Breast epithelium (tissue), 4 donors: ENCODE measurements around the gene RBM33. TPM values are rescaled to one million over a fixed set of nuclear protein-coding genes. Genes with fewer than 3 reads are reported as not detected.

Source experiments
- DNase-seq, 2 donors: peaks; one replicate each; pipeline ENCODE4 v3.0.0-alpha.2; 2019; ENCODE audit warnings: low spot score in 2 of 2
- H3K27ac ChIP-seq, 2 donors: fragments of 200-600 bp; sonication (generic) in 1 of 2; one replicate each; pipeline ENCODE4 v1.5.1; 2016 to 2019; ENCODE audit warnings: mild to moderate bottlenecking in 1 of 2
- H3K27me3 ChIP-seq, 2 donors: fragments of 200-600 bp; sonication (generic) in 1 of 2; one replicate each; pipeline versions ENCODE4 v1.5.1 to v1.6.0; 2017 to 2019; ENCODE audit warnings: control low read depth in 1 of 2, mild to moderate bottlenecking in 1 of 2
- H3K36me3 ChIP-seq: fragments of 200-600 bp; one replicate; pipeline ENCODE4 v1.5.1; 2019
- H3K4me1 ChIP-seq, 2 donors: fragments of 200-600 bp; sonication (generic); one replicate each; pipeline ENCODE4 v1.5.1; 2016 to 2019; ENCODE audit warnings: control low read depth in 1 of 2
- H3K4me3 ChIP-seq, 3 donors: fragments of 200-600 bp; sonication (generic); 1 replicate in 2 of 3; 2 replicates in 1 of 3; pipeline ENCODE4 v1.5.1; 2016 to 2019; ENCODE audit warnings: mild to moderate bottlenecking in 3 of 3, moderate library complexity in 2 of 3
- H3K9me3 ChIP-seq, 2 donors: fragments of 200-600 bp; sonication (generic) in 1 of 2; one replicate each; pipeline ENCODE4 v1.5.1; 2016 to 2019; ENCODE audit warnings: control low read depth in 1 of 2
- CTCF ChIP-seq, 3 donors: fragments of 450-650 bp; IDR thresholded peaks; one replicate each; pipeline ENCODE4 v1.5.1; 2016 to 2017; ENCODE audit warnings: antibody characterized with exemption in 3 of 3, mild to moderate bottlenecking in 3 of 3, moderate library complexity in 3 of 3
- POLR2A ChIP-seq: fragments of 450-650 bp; IDR thresholded peaks from one replicate; pipeline ENCODE4 v1.6.1; 2016; ENCODE audit warnings: antibody characterized with exemption, mild to moderate bottlenecking, moderate library complexity
- POLR2AphosphoS5 ChIP-seq, 3 donors: sonication (generic); formaldehyde crosslinking; IDR thresholded peaks; one replicate each; pipeline ENCODE4 v1.6.1; 2017; ENCODE audit warnings: antibody characterized with exemption in 3 of 3
- intact Hi-C: fragments of 100-400 bp; cut with DNase I; formaldehyde crosslinking; loops from one replicate; pipeline ENCODE4 v1.15.1; 2023; ENCODE audit warnings: low total_unique reads
- total RNA-seq, 3 donors: library from RNA; depleted of rRNA; stranded (reverse); fragments of >200 nt; gene quantifications; one replicate each; pipeline ENCODE4 v1.1.0, GENCODE V29; 2016

Gene RBM33
- total RNA-seq, 3 donors from 2014 or later: 34.9 to 58.8 (median 46.5) TPM

DNA sequence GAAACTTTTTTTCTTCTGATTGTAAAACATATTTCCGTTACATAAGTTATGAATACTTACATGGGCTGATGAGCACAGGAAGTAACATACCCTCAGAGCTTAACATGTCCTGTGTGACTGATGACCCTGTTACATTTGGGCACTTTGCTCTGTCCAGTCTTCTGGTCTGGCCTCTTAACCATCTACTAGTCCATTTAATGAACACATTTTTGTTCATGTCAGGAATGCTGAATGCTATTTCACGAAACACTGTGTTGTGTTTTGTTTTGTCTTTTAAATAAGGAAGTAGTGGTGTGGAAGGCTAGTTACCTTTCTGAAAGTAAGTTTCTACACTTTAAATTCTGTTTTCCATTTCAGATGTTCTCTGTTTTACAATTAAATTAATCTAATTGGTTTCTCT, 77.7 kb downstream of the RBM33 start:
- Histone ChIP-seq H3K27ac (no peak overlapping the region), H3K4me3 (no peak overlapping the region), H3K36me3 (no peaks in the 10 kb centered on the region), H3K9me3 (no peaks in the 10 kb centered on the region), H3K4me1 (no peaks in the 10 kb centered on the region), H3K27me3 (no peaks in the 10 kb centered on the region)
- intact Hi-C loops: no loop called here
- DNase-seq: no peak
- TF ChIP-seq CTCF (IDR thresholded peaks at IDR 0.05) (no peak), POLR2AphosphoS5 (IDR thresholded peaks at IDR 0.05) (no peak), POLR2A (no peak)

DNA sequence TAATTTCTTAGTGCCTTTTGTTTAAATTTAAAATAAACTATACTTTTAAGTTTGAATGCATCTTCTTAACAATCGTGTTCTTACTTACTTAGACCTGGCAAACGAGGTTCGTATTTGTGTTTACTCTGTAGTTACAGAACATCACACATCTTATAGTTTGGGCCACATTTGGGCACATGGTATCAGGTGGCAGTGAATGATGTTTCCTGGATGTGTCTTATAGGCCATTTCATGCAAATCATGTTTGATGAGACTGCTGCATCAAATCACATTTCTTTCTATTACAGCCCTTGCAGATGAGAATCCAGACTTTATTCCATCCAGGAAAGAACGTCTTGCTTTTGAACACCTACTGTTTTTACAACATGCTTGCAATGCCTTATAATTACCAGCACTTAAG, 78.5 kb downstream of the RBM33 start:
- no peaks in the 10 kb centered on the region for H3K9me3 ChIP-seq
- no peak for TF ChIP-seq POLR2AphosphoS5 (IDR thresholded peaks at IDR 0.05)
- no peak for TF ChIP-seq CTCF (IDR thresholded peaks at IDR 0.05)
- no peak for TF ChIP-seq POLR2A
- DNase-seq: no peak
- intact Hi-C loops: no loop called here
- H3K27ac ChIP-seq: no peak overlapping the region
- H3K4me1 ChIP-seq: no peaks in the 10 kb centered on the region
- H3K4me3 ChIP-seq: no peak overlapping the region
- H3K36me3 ChIP-seq: no peaks in the 10 kb centered on the region
- no peaks in the 10 kb centered on the region for H3K27me3 ChIP-seq

GRCh38 chr7:155724327-155725005, 80.0 kb downstream of the RBM33 start:
- Histone ChIP-seq H3K27me3 (no peaks in the 10 kb centered on the region), H3K36me3 (no peaks in the 10 kb centered on the region), H3K9me3 (no peaks in the 10 kb centered on the region), H3K4me1 (no peaks in the 10 kb centered on the region), H3K4me3 (no peak overlapping the region), H3K27ac (no peak overlapping the region)
- intact Hi-C loops: no loop called here
- DNase-seq: no peak
- TF ChIP-seq CTCF (IDR thresholded peaks at IDR 0.05) (no peak), POLR2A (no peak), POLR2AphosphoS5 (IDR thresholded peaks at IDR 0.05) (no peak)

DNA sequence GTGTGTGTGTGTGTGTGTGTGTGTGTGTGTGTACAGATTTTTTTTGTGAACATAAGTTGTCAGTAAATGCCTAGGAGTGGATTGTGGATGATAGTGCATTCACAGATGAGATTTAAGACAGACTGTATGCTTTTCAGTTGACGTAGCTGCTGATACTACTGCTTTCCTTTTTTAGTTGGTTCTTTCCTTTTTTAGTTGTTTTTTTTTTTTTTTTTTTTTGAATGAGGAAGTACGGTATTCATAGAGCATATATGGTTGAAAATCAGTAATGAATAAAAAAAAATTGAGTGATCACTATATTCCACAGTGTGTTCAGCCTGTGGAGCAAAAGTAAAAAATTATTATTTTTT, 80.5 kb downstream of the RBM33 start:
- no peaks in the 10 kb centered on the region for H3K4me1 ChIP-seq
- no peaks in the 10 kb centered on the region for H3K36me3 ChIP-seq
- H3K27me3 ChIP-seq: no peaks in the 10 kb centered on the region
- TF ChIP-seq CTCF (IDR thresholded peaks at IDR 0.05) (no peak), POLR2AphosphoS5 (IDR thresholded peaks at IDR 0.05) (no peak), POLR2A (no peak)
- intact Hi-C loops: no loop called here
- no peak for DNase-seq
- H3K4me3 ChIP-seq: no peak overlapping the region
- no peak overlapping the region for H3K27ac ChIP-seq
- H3K9me3 ChIP-seq: no peaks in the 10 kb centered on the region

- Histone ChIP-seq H3K4me3 (no peak overlapping the region), H3K27ac (no peak overlapping the region), H3K36me3 (no peaks in the 10 kb centered on the region), H3K4me1 (no peaks in the 10 kb centered on the region), H3K9me3 (no peaks in the 10 kb centered on the region), H3K27me3 (no peaks in the 10 kb centered on the region)
- TF ChIP-seq POLR2A (no peak), POLR2AphosphoS5 (IDR thresholded peaks at IDR 0.05) (no peak), CTCF (IDR thresholded peaks at IDR 0.05) (no peak)
- no peak for DNase-seq
- intact Hi-C loops: no loop called here
These were observed 83.2 kb downstream of the RBM33 start for GRCh38 chr7:155727616-155728015.
